Measurements from ENCODE around the gene KRTAP10-10.
"Not testable (repeated sequence)": the region's sequence is repeated elsewhere in the genome, so short reads cannot be mapped to it uniquely, and the experiment has no call there.

KRTAP10-10 gene

DNA sequence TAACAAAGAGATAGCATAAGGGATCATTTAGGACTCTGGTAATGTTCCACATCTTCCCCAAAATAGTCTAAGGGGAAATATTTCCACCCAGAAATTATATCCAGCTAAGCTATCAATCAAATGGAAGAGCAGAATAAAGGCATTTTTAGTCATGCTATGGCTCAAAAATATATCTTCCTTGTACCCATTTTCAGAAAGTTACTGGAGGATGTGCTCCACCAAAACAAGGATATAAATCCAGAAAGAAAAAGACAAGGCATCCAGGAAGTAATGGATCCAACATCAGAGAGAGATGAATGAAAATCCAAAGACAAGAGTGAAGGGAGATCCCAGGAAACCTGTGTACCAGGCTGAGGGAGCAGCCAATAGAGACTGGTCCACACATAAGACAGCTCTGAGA is 28.0 kb upstream of the KRTAP10-10 start:
- no peak for DNase-seq (ENCODE audit: low read depth)
- no peak overlapping the region for H3K4me3 ChIP-seq (ENCODE audit: low read depth, low read length)
- TF ChIP-seq, protein P1, sequence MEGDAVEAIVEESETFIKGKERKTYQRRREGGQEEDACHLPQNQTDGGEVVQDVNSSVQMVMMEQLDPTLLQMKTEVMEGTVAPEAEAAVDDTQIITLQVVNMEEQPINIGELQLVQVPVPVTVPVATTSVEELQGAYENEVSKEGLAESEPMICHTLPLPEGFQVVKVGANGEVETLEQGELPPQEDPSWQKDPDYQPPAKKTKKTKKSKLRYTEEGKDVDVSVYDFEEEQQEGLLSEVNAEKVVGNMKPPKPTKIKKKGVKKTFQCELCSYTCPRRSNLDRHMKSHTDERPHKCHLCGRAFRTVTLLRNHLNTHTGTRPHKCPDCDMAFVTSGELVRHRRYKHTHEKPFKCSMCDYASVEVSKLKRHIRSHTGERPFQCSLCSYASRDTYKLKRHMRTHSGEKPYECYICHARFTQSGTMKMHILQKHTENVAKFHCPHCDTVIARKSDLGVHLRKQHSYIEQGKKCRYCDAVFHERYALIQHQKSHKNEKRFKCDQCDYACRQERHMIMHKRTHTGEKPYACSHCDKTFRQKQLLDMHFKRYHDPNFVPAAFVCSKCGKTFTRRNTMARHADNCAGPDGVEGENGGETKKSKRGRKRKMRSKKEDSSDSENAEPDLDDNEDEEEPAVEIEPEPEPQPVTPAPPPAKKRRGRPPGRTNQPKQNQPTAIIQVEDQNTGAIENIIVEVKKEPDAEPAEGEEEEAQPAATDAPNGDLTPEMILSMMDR (IDR thresholded peaks at IDR 0.05; ENCODE audit: control insufficient read depth, extremely low read depth, insufficient read depth) = no peak

DNA sequence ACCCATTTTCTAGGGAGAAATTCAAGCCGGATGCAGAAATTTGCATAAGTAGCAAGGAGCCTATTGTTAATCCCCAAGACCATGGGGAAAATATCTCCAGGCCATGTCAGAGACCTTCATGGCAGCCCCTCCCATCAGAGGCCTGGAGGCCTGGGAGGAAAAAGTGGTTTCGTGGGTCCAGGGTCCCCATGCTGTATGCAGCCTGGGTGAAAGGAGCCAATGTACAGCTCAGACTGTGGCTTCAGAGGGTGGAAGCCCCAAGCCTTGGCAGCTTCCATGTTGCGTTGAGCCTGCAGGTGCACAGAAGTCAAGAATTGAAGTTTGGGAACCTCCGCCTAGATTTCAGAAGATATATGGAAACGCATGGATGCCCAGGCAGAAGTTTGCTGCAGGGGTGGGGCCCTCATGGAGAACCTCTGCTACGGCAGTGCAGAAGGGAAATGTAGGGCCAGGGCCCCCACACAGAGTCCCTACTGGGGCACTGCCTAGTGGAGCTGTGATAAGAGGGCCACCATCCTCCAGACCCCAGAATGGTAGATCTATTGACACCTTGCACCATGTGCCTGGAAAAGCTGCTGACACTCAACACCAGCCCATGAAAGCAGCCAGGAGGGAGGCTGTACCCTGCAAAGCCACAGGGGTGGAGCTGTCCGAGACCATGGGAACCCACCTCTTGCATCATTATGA is 26.9 kb upstream of the KRTAP10-10 start:
- not testable (repeated sequence) for DNase-seq (ENCODE audit: low read depth); H3K4me3 ChIP-seq (ENCODE audit: low read depth, low read length)

DNA sequence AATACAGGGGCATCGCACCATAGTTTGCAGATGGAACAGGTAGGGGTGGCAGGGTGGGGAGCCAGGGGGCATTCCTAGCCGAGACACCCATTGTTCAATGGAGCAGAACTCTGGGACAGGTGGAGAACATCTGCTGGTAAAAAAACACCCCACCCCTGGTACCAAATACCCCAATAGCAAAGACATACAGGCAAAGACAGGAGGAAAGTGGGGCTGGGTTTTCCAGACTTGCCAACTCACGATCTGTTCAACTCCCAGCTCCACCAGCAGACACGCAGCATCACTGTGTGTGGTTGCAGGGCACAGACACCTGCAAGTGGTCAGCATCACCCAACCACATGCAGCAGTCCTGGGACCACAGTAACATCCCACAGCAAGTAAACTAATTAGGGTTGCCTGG is 25.6 kb upstream of the KRTAP10-10 start:
- H3K4me3 ChIP-seq (ENCODE audit: low read depth, low read length) = no peak overlapping the region
- TF ChIP-seq, protein P1 (IDR thresholded peaks at IDR 0.05; ENCODE audit: control insufficient read depth, extremely low read depth, insufficient read depth) = no peak
- no peak for DNase-seq (ENCODE audit: low read depth)

DNA sequence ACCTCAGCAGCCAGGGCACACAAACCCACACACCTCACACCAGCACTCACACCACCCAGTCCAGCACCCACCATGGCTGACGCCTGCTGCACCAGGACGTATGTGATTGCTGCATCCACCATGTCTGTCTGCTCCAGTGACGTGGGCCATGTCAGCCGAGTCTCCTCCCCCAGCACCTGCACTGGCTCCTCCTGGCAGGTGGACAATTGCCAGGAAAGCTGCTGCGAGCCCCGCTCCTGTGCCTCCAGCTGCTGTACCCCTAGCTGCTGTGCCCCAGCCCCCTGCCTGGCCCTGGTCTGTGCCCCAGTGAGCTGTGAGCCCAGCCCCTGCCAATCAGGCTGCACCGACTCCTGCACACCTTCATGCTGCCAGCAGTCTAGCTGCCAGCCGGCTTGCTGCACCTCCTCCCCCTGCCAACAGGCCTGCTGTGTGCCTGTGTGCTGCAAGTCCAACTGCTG is 25.1 kb upstream of the KRTAP10-10 start, which contains the start of gene KRTAP10-8:
TSS of gene KRTAP10-8 (plus strand) at position 51 of the 458 bp plus-strand sequence. CDS start at position 73, 22 bp downstream.
- no peak for DNase-seq (ENCODE audit: low read depth)
- H3K4me3 ChIP-seq (ENCODE audit: low read depth, low read length) = no peak within 1 kb of the TSS
- TF ChIP-seq, protein P1 (IDR thresholded peaks at IDR 0.05; ENCODE audit: control insufficient read depth, extremely low read depth, insufficient read depth) = no peak

DNA sequence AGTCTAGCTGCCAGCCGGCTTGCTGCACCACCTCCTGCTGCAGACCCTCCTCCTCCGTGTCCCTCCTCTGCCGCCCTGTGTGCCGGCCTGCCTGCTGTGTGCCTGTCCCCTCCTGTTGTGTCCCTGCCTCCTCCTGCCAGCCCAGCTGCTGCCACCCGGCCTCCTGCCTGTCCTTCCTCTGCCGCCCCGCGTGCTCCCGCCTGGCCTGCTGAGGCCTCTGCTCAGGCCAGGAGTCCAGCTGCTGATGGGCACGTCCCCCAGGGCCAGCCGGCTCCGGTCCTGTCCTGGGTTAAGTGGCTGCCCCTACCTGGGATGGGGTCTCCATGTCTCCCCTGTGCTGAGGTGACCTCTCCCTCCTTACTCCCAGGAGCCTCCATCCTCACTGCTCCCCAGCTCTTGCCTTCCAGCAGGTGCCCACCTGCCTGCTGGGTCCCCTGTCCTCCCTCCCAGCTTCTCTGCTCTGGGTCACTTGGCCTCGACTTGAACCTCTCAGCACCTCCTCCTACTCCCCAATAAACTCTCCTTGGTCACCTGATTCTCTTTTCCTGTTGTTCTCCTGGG is 24.4 kb upstream of the KRTAP10-10 start:
- DNase-seq (ENCODE audit: low read depth) = no peak
- no peak overlapping the region for H3K4me3 ChIP-seq (ENCODE audit: low read depth, low read length)
- TF ChIP-seq, protein P1 (IDR thresholded peaks at IDR 0.05; ENCODE audit: control insufficient read depth, extremely low read depth, insufficient read depth) = no peak

DNA sequence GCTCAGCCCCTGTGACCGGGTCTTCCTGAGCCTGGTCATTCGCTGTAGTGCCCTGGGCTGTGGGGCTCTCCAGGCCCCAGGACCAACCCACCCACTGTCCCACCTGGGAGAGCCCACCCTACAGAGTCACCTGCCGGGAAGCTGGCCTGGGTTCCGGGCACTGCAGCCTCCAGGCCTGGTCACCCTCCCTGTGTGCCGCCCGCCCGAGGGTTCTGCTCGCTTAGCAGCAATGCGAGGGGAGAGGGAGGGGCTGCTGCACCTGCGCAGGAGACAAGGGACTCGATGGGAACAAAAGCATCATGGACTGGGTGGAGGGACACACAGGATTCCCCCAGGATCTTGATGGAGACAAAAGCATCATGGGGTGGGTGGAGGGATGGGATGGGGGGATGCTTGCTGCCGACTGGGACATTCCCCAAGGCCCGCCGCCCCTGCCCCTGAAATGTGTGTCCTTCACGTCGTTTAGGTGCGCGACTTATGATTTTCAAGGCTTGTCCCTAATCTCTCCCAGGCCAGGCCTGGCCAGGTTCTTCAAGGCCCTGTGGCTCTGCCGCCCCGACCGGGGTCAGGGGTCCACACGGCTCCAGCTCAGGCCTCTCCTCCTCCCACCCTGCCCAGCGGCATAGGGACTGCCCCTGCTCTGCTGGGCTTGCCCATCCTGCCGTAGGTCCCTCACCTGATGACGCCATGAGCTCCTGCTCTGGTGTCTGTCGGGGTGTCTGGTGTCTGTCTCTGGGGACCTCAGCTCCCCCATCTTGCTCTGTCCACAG is 23.6 kb upstream of the KRTAP10-10 start:
- DNase-seq (ENCODE audit: low read depth) = no peak
- no peak overlapping the region for H3K4me3 ChIP-seq (ENCODE audit: low read depth, low read length)
- TF ChIP-seq, protein P1 (IDR thresholded peaks at IDR 0.05; ENCODE audit: control insufficient read depth, extremely low read depth, insufficient read depth) = no peak

DNA sequence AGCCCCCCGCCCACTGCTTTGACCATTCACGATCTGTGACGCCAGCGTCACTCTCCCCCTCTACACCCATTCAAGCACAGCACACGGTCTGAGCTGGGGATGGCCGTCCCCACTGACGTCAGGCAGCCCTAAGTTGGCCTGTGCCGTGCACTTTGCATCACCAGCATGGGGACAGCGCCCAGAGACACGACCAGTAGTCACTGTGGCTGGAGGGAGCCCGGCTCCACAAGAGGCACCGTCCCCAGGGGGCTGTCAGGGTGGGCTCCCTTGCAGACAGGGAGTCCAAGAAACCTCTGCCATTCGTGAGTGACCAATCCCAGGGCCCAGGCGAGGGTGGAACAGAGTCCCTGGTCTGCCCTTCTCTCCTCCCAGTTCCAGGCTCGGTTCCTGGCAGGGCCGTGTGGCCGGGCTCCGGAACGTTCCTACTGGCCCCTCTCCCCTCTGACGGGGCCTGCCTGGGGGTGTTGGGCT is 23.0 kb upstream of the KRTAP10-10 start:
- H3K4me3 ChIP-seq (ENCODE audit: low read depth, low read length) = no peak overlapping the region
- DNase-seq (ENCODE audit: low read depth) = no peak
- TF ChIP-seq, protein P1 (IDR thresholded peaks at IDR 0.05; ENCODE audit: control insufficient read depth, extremely low read depth, insufficient read depth) = no peak

Data from LNCaP clone FGC (cell line).